Fibroblast of pulmonary artery (primary cell): Measurements from ENCODE around the gene FILIP1L.

Experiments used
- DNase-seq: peaks from one replicate; pipeline ENCODE4 v3.0.0-alpha.2; 2010; ENCODE audit warnings: low read depth
- H3K4me3 ChIP-seq: replicated peaks from 2 replicates; pipeline ENCODE4 v1.5.1; 2011; ENCODE audit warnings: low read depth, mild to moderate bottlenecking, control low read depth, low read length, moderate library complexity
- CTCF ChIP-seq: IDR thresholded peaks from 2 replicates; pipeline ENCODE4 v1.5.1; 2011; ENCODE audit warnings: mild to moderate bottlenecking, control low read depth, low read length, inconsistent platforms; ENCODE audit errors: missing control alignments

FILIP1L gene

GRCh38 chr3:99949956-99950670 is 164.2 kb downstream of the FILIP1L start:
- no peak for TF ChIP-seq CTCF
- no peak overlapping the region for H3K4me3 ChIP-seq
- no peak for DNase-seq

- TF ChIP-seq CTCF: no peak
- no peak overlapping the region for H3K4me3 ChIP-seq
- no peak for DNase-seq
Measured at GRCh38 chr3:99948467-99949089, 165.7 kb downstream of the FILIP1L start.

GRCh38 chr3:99947356-99947755 is 166.9 kb downstream of the FILIP1L start:
- no peak overlapping the region for H3K4me3 ChIP-seq
- no peak for DNase-seq
- TF ChIP-seq CTCF: no peak

- no peak overlapping the region for H3K4me3 ChIP-seq
- no peak for DNase-seq
- TF ChIP-seq CTCF: no peak
Measured at GRCh38 chr3:99945328-99945995, 168.8 kb downstream of the FILIP1L start.

- no peak for DNase-seq
- no peak for TF ChIP-seq CTCF
- H3K4me3 ChIP-seq: no peak overlapping the region
Measured at GRCh38 chr3:99943931-99944761, 170.2 kb downstream of the FILIP1L start.

GRCh38 chr3:99941211-99941610 is 173.1 kb downstream of the FILIP1L start:
- no peak overlapping the region for H3K4me3 ChIP-seq
- no peak for DNase-seq
- TF ChIP-seq CTCF: no peak
